ENCODE results near the gene TEAD4.

Gene TEAD4

DNA sequence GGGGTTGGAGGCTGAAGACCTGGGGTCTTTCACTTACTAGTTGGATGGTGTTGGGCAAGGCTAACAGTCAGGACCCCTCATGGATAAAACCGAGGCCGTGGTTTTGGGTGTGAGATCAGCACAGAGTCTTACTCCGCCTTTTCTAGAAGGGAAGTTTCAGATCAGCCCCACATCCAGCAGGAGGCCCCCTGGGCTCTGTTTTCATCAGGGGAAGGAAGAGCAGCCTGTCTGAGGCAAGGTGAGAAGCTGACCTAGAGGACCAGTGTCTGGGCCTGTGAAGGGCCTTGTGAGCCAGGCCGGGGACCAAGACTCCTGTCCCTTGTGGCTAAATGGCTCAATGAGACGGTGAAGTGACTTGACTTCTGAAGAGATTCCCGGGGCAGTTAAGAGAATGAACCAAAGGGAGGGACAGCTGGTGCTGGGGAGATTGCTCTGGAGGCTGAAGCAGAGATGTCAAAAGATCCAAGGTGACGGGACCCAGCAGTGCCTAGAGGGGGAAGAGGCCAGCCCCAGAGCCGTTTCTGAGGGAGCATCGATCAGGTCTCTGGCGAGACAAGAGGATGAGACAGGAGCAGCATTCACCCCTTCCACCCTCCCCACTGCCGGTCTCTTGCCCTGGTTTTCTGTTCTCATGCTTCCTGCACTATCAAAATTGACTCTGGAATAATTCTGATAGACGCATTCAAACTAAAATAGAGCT is 77.9 kb downstream of the TEAD4 start:
- Mint-ChIP-seq H3K9me3 (no peaks in the 10 kb centered on the region), H3K4me3 (no peak overlapping the region), H3K4me1 (peaks cover 6% of the 10 kb centered on the region), H3K27me3 (peaks cover 5% of the 10 kb centered on the region), H3K36me3 (no peaks in the 10 kb centered on the region), H3K27ac (no peak overlapping the region)
- ATAC-seq (ENCODE audit: low read depth): no peak
- no peak for DNase-seq (ENCODE audit: low spot score in 2 of 2)

- Mint-ChIP-seq H3K36me3 (no peaks in the 10 kb centered on the region), H3K4me3 (no peak overlapping the region), H3K27me3 (peaks cover 8% of the 10 kb centered on the region), H3K4me1 (peaks cover 17% of the 10 kb centered on the region), H3K9me3 (no peaks in the 10 kb centered on the region), H3K27ac (no peak overlapping the region)
- DNase-seq (ENCODE audit: low spot score in 2 of 2): no peak
- ATAC-seq (ENCODE audit: low read depth): no peak
These were observed 79.0 kb downstream of the TEAD4 start for GRCh38 chr12:3038166-3038565.

DNA sequence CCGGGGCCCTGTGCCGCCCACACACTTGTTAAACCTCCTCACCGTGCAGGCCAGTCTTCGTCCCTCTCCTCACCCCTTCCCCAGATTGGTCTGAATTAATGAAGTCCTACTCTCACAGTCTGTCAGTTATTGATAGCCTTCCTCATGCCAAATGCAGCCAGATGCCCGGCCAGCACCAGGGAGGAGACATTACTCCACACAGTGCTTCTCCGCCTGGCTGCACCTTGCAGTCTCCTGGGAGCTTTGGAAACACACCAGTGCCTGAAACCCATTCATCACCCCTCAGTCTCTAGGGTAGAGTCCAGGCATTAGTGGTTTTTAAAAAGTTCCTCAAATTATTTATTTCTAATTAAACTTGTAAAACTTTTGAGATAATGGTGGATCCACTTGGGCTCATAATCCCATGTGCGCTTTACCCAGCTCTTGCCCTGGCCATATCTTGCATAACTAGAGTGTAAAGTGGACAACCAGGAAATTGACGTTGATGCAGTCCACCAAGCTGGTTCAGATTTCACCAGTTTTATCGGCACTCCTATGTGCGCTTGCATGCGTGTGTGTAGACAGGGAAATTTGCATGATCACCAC is 79.8 kb downstream of the TEAD4 start:
- no peak for ATAC-seq (ENCODE audit: low read depth)
- Mint-ChIP-seq H3K9me3 (no peaks in the 10 kb centered on the region), H3K4me1 (peaks cover 19% of the 10 kb centered on the region), H3K36me3 (no peaks in the 10 kb centered on the region), H3K4me3 (no peak overlapping the region), H3K27me3 (peaks cover 12% of the 10 kb centered on the region), H3K27ac (no peak overlapping the region)
- DNase-seq (ENCODE audit: low spot score in 2 of 2): no peak

- Mint-ChIP-seq H3K9me3 (no peaks in the 10 kb centered on the region), H3K27ac (no peak overlapping the region), H3K4me1 (peaks cover 19% of the 10 kb centered on the region), H3K4me3 (no peak overlapping the region), H3K27me3 (peaks cover 19% of the 10 kb centered on the region), H3K36me3 (no peaks in the 10 kb centered on the region)
- ATAC-seq (ENCODE audit: low read depth) (no peak), DNase-seq (ENCODE audit: low spot score in 2 of 2) (no peak)
These were observed 80.9 kb downstream of the TEAD4 start for GRCh38 chr12:3040026-3040656.

DNA sequence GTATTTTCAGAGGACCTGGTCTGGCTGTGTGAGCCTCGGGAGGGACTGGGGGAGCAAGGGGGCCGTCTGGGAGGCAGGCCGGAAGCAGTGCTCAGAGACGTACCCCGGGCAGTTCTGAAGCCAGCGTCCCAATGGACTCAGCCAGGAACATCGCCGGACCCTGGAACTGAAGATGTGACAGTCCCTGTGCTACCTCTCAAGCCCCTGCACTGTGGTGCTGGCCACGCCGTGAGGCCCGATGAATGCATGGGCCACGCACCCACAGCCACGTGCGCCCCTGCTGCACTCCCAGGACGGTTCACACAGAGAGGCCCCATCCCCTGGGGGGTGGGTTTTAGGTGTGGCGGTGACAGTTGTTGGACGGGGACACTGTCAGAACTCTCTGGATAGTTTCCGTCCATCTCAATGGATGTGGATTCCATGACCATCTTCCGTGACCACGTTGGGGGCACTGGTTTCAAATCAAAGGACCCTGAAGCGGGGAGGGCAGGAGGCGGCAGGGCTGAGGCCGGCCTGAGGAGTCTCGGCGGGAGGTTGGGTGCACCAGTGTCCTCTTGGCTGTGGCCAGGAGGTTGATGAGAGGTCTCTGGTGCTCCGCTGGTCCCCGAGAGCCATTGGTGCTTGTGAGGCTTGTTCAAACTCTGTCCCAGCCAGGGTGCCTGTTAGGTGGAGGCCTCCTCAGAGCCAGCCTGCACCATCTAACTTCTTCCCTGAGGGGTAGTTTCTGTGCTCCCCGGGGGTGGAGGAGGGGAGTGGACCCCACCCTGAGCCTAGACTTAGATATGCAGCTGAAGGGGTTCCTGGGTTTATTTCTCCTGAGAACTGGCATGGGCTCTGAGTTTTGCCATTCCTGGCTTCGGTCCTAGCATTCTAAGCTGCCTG is 81.7 kb downstream of the TEAD4 start:
- H3K9me3 Mint-ChIP-seq: no peaks in the 10 kb centered on the region
- peaks cover 19% of the 10 kb centered on the region for H3K27me3 Mint-ChIP-seq

GRCh38 chr12:3041558-3042164 is 82.5 kb downstream of the TEAD4 start:
- Mint-ChIP-seq H3K9me3 (no peaks in the 10 kb centered on the region), H3K4me3 (peak overlapping the region; percentile 49), H3K36me3 (no peaks in the 10 kb centered on the region), H3K27ac (no peak overlapping the region), H3K27me3 (peaks cover 19% of the 10 kb centered on the region), H3K4me1 (peaks cover 19% of the 10 kb centered on the region)
- DNase-seq (ENCODE audit: low spot score in 2 of 2) (peak; percentile 25 to 39), ATAC-seq (ENCODE audit: low read depth) (peak; percentile 57)

More for the DNA sequence above, 81.7 kb downstream of the TEAD4 start:
- Mint-ChIP-seq H3K27ac (no peak overlapping the region), H3K4me3 (no peak overlapping the region), H3K4me1 (peaks cover 19% of the 10 kb centered on the region), H3K36me3 (no peaks in the 10 kb centered on the region)
- ATAC-seq (ENCODE audit: low read depth) (no peak), DNase-seq (ENCODE audit: low spot score in 2 of 2) (no peak)

DNA sequence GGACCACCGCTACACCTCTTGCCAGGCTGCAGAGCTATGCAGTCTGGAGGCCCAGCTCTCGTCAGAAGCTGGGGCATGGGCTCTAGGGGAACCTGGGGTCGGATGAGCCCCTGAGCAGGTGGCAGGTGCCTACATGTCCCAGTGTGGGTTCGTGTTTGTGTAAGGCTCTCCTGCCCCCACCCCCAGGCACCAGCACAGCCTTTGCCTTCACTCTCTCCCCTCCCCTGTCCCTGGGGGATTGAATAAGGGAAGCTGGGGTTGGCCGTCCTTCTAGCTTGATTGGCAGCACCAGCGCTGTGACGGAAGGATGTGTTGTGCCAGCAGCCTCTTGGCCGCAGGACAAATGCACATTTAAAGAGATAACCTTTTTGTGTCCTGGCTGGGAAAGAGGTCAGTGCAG is 83.2 kb downstream of the TEAD4 start:
- H3K4me3 Mint-ChIP-seq: peak overlapping the region; percentile 49
- ATAC-seq (ENCODE audit: low read depth) (peak; percentile 97), DNase-seq (ENCODE audit: low spot score in 2 of 2) (peak; percentile 72 to 81)
- no peak overlapping the region for H3K27ac Mint-ChIP-seq
- H3K4me1 Mint-ChIP-seq: peaks cover 19% of the 10 kb centered on the region
- H3K36me3 Mint-ChIP-seq: no peaks in the 10 kb centered on the region
- H3K9me3 Mint-ChIP-seq: no peaks in the 10 kb centered on the region
- H3K27me3 Mint-ChIP-seq: peaks cover 19% of the 10 kb centered on the region

- ATAC-seq (ENCODE audit: low read depth) (peak; percentile 16), DNase-seq (ENCODE audit: low spot score in 2 of 2) (no peak)
- Mint-ChIP-seq H3K4me1 (peaks cover 19% of the 10 kb centered on the region), H3K27ac (peak overlapping the region; percentile 73), H3K27me3 (peaks cover 19% of the 10 kb centered on the region), H3K9me3 (no peaks in the 10 kb centered on the region), H3K36me3 (no peaks in the 10 kb centered on the region), H3K4me3 (peak overlapping the region; percentile 49)
These were observed 83.6 kb downstream of the TEAD4 start for GRCh38 chr12:3042826-3043225.

DNA sequence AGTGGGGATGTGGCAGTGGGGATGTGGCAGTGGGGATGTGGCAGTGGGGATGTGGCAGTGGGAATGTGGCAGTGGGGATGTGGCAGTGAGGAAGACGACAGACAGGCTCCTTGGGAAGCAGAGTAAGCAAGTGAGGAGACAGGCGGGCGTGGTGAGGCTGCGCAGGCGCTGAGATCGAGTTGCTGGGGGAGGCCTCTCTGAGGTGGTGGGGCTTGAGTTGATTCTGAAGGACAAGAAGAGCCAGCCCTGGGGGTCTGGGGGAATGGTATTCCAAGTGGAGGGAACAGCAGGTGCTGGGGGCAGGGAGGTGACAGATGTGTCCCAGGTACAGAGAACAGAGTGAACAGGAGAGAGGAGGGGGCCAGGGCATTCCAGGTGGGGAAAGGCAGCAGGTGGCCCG is 84.2 kb downstream of the TEAD4 start:
- Mint-ChIP-seq H3K27me3 (peaks cover 19% of the 10 kb centered on the region), H3K4me1 (peaks cover 19% of the 10 kb centered on the region), H3K27ac (peak overlapping the region; percentile 73), H3K9me3 (no peaks in the 10 kb centered on the region), H3K36me3 (no peaks in the 10 kb centered on the region), H3K4me3 (no peak overlapping the region)
- DNase-seq (ENCODE audit: low spot score in 2 of 2): no peak
- ATAC-seq (ENCODE audit: low read depth): no peak

- DNase-seq (ENCODE audit: low spot score in 2 of 2): no peak
- Mint-ChIP-seq H3K27me3 (peaks cover 19% of the 10 kb centered on the region), H3K27ac (no peak overlapping the region), H3K36me3 (no peaks in the 10 kb centered on the region), H3K4me3 (no peak overlapping the region), H3K4me1 (peaks cover 20% of the 10 kb centered on the region), H3K9me3 (no peaks in the 10 kb centered on the region)
- ATAC-seq (ENCODE audit: low read depth): no peak
These were observed 85.0 kb downstream of the TEAD4 start for GRCh38 chr12:3044141-3044630.

DNA sequence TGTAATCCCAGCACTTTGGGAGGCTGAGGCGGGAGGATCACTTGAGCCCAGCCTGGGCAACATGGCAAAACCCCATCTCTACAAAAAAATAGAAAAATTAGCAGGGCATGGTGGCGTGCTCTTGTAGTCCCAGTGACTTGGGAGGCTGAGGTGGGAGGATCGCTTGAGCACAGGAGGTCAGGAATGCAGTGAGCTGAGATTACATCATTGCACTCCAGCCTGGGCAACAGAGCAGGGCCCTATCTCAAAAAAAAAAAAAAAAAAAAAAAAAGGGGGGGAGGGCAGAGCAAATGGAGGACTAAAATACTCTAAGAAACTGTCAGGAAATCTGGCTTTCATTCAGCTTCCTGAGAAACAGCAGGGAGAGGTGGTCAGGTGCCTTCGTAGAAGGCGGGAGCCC is 86.3 kb downstream of the TEAD4 start:
- ATAC-seq (ENCODE audit: low read depth): no peak
- Mint-ChIP-seq H3K4me3 (no peak overlapping the region), H3K9me3 (no peaks in the 10 kb centered on the region), H3K4me1 (peaks cover 32% of the 10 kb centered on the region), H3K27me3 (peaks cover 19% of the 10 kb centered on the region), H3K36me3 (no peaks in the 10 kb centered on the region), H3K27ac (no peak overlapping the region)
- no peak for DNase-seq (ENCODE audit: low spot score in 2 of 2)

GRCh38 chr12:3045989-3046388 is 86.8 kb downstream of the TEAD4 start:
- no peak overlapping the region for H3K4me3 Mint-ChIP-seq
- H3K27ac Mint-ChIP-seq: no peak overlapping the region
- ATAC-seq (ENCODE audit: low read depth) (no peak), DNase-seq (ENCODE audit: low spot score in 2 of 2) (no peak)
- H3K36me3 Mint-ChIP-seq: no peaks in the 10 kb centered on the region
- peaks cover 21% of the 10 kb centered on the region for H3K27me3 Mint-ChIP-seq
- H3K9me3 Mint-ChIP-seq: no peaks in the 10 kb centered on the region
- H3K4me1 Mint-ChIP-seq: peaks cover 32% of the 10 kb centered on the region

GRCh38 chr12:3046441-3047200 is 87.4 kb downstream of the TEAD4 start:
- peaks cover 34% of the 10 kb centered on the region for H3K4me1 Mint-ChIP-seq
- H3K4me3 Mint-ChIP-seq: no peak overlapping the region
- peaks cover 23% of the 10 kb centered on the region for H3K27me3 Mint-ChIP-seq
- no peak overlapping the region for H3K27ac Mint-ChIP-seq
- no peak for DNase-seq (ENCODE audit: low spot score in 2 of 2)
- no peaks in the 10 kb centered on the region for H3K9me3 Mint-ChIP-seq
- H3K36me3 Mint-ChIP-seq: no peaks in the 10 kb centered on the region
- no peak for ATAC-seq (ENCODE audit: low read depth)

Measured in memory B cell (primary cell).